HCT116 (cell line): ENCODE measurements around the gene WDR33. TPM values are rescaled to one million over a fixed set of nuclear protein-coding genes. Genes with fewer than 3 reads are reported as not detected.

Experiments used
- ATAC-seq: fragments of 200-7000 bp; cut with Tn5 transposase; 2 replicates; pipeline ENCODE4 v1.9.1; 2020; ENCODE audit warnings: mild to moderate bottlenecking, moderate library complexity
- BruUV-seq: library from RNA; stranded (reverse); fragments of 400-500 nt; replicated peaks from 2 replicates; lab custom pipeline; 2021; lab: Mats Ljungman, UMichigan
- CTCF ChIA-PET: fragments of 300-600 bp; sonication (Branson Sonifier 250); formaldehyde crosslinking; loops from one replicate; lab custom pipeline; 2021; ENCODE audit warnings: antibody characterized with exemption; lab: Charles Lee
- POLR2A ChIA-PET: fragments of 300-600, 350-600 bp; sonication (Branson Sonifier 250); formaldehyde crosslinking; loops from one replicate; lab custom pipeline; 2021; ENCODE audit warnings: antibody characterized with exemption; lab: Charles Lee
- RAD21 ChIA-PET, 2 experiments: fragments of 300-600 bp; sonication (Branson Sonifier 250); formaldehyde crosslinking; loops; one replicate each; lab custom pipeline; 2023; ENCODE audit warnings: low total read pairs in 2 of 2; ENCODE audit not compliant: uncharacterized antibody in 2 of 2, unreplicated experiment in 2 of 2, low non-redundant PET in 1 of 2; lab: Charles Lee
- DNase-seq: peaks from one replicate; pipeline ENCODE4 v3.0.0-alpha.2; 2010; ENCODE audit warnings: low read depth, low spot score
- H2AFZ ChIP-seq: fragments of 200-600 bp; shearing (Covaris generic), sonication (generic); 2 replicates; pipeline ENCODE4 v1.6.1; 2017; ENCODE audit warnings: low read depth, mixed run types, mixed read lengths, antibody characterized with exemption, low read length; ENCODE audit not compliant: poor library complexity, severe bottlenecking
- H3K27ac ChIP-seq: 2 replicates; pipeline ENCODE4 v1.5.1; 2012; ENCODE audit warnings: low read depth, low read length
- H3K27me3 ChIP-seq: fragments of 200-600 bp; sonication (generic); 2 replicates; pipeline ENCODE4 v1.6.1; 2016; ENCODE audit warnings: mixed run types, low read length, mixed read lengths; ENCODE audit not compliant: insufficient read depth
- H3K36me3 ChIP-seq, 2 experiments: fragments of 200-500 bp in 1 of 2; fragments of 200-600 bp in 1 of 2; sonication (Bioruptor generic) in 1 of 2; sonication (generic) in 1 of 2; 2 replicates each; pipeline versions ENCODE4 v1.5.1 to v1.6.1; 2014 to 2016; ENCODE audit warnings: low read length in 2 of 2, inconsistent platforms in 1 of 2, mixed read lengths in 1 of 2, mixed run types in 1 of 2; ENCODE audit not compliant: insufficient read depth in 2 of 2, control insufficient read depth in 1 of 2
- H3K4me1 ChIP-seq, 2 experiments: fragments of 200-600 bp in 1 of 2; sonication (generic) in 1 of 2; 2 replicates each; pipeline versions ENCODE4 v1.5.1 to v1.6.1; 2012 to 2017; ENCODE audit warnings: low read length in 2 of 2, inconsistent platforms in 1 of 2, mild to moderate bottlenecking in 1 of 2, mixed read lengths in 1 of 2, mixed run types in 1 of 2, moderate library complexity in 1 of 2; ENCODE audit not compliant: insufficient read depth in 2 of 2, control insufficient read depth in 1 of 2
- H3K4me2 ChIP-seq: fragments of 200-600 bp; sonication (generic); 2 replicates; pipeline ENCODE4 v1.6.1; 2017; ENCODE audit warnings: mixed run types, low read length, mixed read lengths
- H3K4me3 ChIP-seq, 2 experiments: fragments of 200-600 bp in 1 of 2; sonication (generic) in 1 of 2; replicated peaks in 1 of 2; 2 replicates each; pipeline ENCODE4 v1.5.1; 2011 to 2016; ENCODE audit warnings: low read length in 2 of 2, control low read depth in 1 of 2, low read depth in 1 of 2, mild to moderate bottlenecking in 1 of 2, mixed read lengths in 1 of 2, mixed run types in 1 of 2
- H3K79me2 ChIP-seq: fragments of 200-600 bp; sonication (generic); 2 replicates; pipeline ENCODE4 v1.6.1; 2017; ENCODE audit warnings: mild to moderate bottlenecking, mixed run types, low read length, moderate library complexity, mixed read lengths; ENCODE audit not compliant: insufficient read depth
- H3K9ac ChIP-seq: fragments of 200-600 bp; sonication (generic); 2 replicates; pipeline ENCODE4 v1.6.1; 2016; ENCODE audit warnings: low read length, mixed read lengths
- H3K9me2 ChIP-seq: fragments of 200-600 bp; sonication (generic), shearing (Covaris generic); 2 replicates; pipeline ENCODE4 v1.6.1; 2017; ENCODE audit warnings: mixed run types, mild to moderate bottlenecking, moderate library complexity; ENCODE audit not compliant: insufficient read depth
- H3K9me3 ChIP-seq, 2 experiments: fragments of 200-500 bp in 1 of 2; fragments of 200-600 bp in 1 of 2; sonication (Bioruptor generic) in 1 of 2; sonication (generic) in 1 of 2; 2 replicates each; pipeline ENCODE4 v1.6.1; 2014 to 2017; ENCODE audit warnings: low read length in 2 of 2, mixed read lengths in 2 of 2, inconsistent platforms in 1 of 2, low read depth in 1 of 2, mild to moderate bottlenecking in 1 of 2, mixed run types in 1 of 2, moderate library complexity in 1 of 2; ENCODE audit not compliant: control insufficient read depth in 1 of 2, insufficient read depth in 1 of 2
- H4K20me1 ChIP-seq: fragments of 200-600 bp; sonication (generic), shearing (Covaris generic); 2 replicates; pipeline ENCODE4 v1.6.1; 2017; ENCODE audit warnings: mixed run types, mild to moderate bottlenecking, moderate library complexity; ENCODE audit not compliant: insufficient read depth
- CBX3 ChIP-seq: IDR thresholded peaks from 2 replicates; pipeline ENCODE4 v1.6.1; 2012; ENCODE audit warnings: low read depth
- EGR1 ChIP-seq: IDR thresholded peaks from 2 replicates; pipeline ENCODE4 v1.6.1; 2012; ENCODE audit warnings: low read depth
- EZH2 ChIP-seq: fragments of 200-600 bp; sonication (generic); IDR thresholded peaks from 2 replicates; pipeline ENCODE4 v1.6.1; 2017; ENCODE audit warnings: antibody characterized with exemption, mixed run types
- FOSL1 ChIP-seq: IDR thresholded peaks from 2 replicates; pipeline ENCODE4 v1.6.1; 2012; ENCODE audit warnings: low read depth
- RAD21 ChIP-seq: IDR thresholded peaks from 2 replicates; pipeline ENCODE4 v1.6.1; 2012; ENCODE audit warnings: low read depth, mild to moderate bottlenecking
- SP1 ChIP-seq: IDR thresholded peaks from 2 replicates; pipeline ENCODE4 v1.6.1; 2012; ENCODE audit warnings: low read depth
- SRF ChIP-seq: IDR thresholded peaks from 2 replicates; pipeline ENCODE4 v1.6.1; 2012; ENCODE audit warnings: low read depth
- YY1 ChIP-seq: IDR thresholded peaks from 2 replicates; pipeline ENCODE4 v1.6.1; 2011; ENCODE audit warnings: low read length, low read depth, moderate library complexity, mild to moderate bottlenecking; ENCODE audit not compliant: insufficient replicate concordance; ENCODE audit errors: extremely low read depth
- ZNF274 ChIP-seq: fragments of 200-500 bp; sonication (Bioruptor generic); IDR thresholded peaks from 2 replicates; pipeline ENCODE4 v1.6.1; 2014; ENCODE audit warnings: mild to moderate bottlenecking, low read depth, low read length, inconsistent platforms
- intact Hi-C: fragments of 100-400 bp; cut with micrococcal nuclease; formaldehyde crosslinking; loops from 2 replicates; pipeline ENCODE4 v1.10.0; 2022
- total RNA-seq: library from RNA; stranded (reverse); gene quantifications from one replicate; pipeline ENCODE4 v1.2.1, GENCODE V29; 2021; ENCODE audit not compliant: unreplicated experiment
- TF ChIP-seq, protein P1 (sequence below): IDR thresholded peaks from 2 replicates; pipeline ENCODE4 v1.6.1; 2012
- TF ChIP-seq, protein P2 (sequence below): IDR thresholded peaks from 2 replicates; pipeline ENCODE4 v1.6.1; 2012; ENCODE audit warnings: low read depth
- TF ChIP-seq, protein P3 (sequence below): IDR thresholded peaks from 2 replicates; pipeline ENCODE4 v1.6.1; 2011; ENCODE audit warnings: mild to moderate bottlenecking, low read length, moderate library complexity; ENCODE audit not compliant: insufficient replicate concordance; ENCODE audit errors: extremely low read depth
- TF ChIP-seq, protein P4 (sequence below): IDR thresholded peaks from 2 replicates; pipeline ENCODE4 v1.6.1; 2012

WDR33 gene
- total RNA-seq, 1 experiment from 2014 or later = 52.5 TPM

DNA sequence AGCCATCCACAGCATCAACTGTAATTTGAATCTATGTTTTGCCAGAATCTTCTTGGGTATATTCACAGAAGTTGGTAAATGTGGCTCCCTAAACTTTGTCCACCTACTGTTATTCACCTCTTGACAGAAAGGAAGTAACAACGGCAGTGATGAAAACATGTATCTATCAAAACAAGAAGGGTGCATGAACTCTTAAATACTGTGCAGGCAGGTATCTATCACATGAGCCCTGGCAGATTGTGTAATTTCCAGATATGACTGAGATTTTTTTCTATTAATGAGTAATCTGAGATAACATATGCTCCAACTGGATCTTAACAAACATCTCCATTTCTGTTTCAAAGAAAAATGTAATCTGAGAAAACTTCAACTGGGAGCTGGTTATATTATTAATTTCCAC, 73.1 kb downstream of the WDR33 start:
- Histone ChIP-seq H3K27me3 (no peaks in the 10 kb centered on the region), H3K79me2 (no peaks in the 10 kb centered on the region; the same call in 1 of the 2 replicates), H4K20me1 (peaks cover 4% of the 10 kb centered on the region; the same call in 1 of the 2 replicates), H3K4me3 (no peak overlapping the region), H3K9me2 (no peaks in the 10 kb centered on the region), H3K9ac (no peak overlapping the region), H3K9me3 (no peaks in the 10 kb centered on the region), H3K36me3 (peaks cover 0 to 9% of the 10 kb centered on the region in 2 experiments; a peak in 2 of 4 replicates), H3K4me2 (no peak overlapping the region), H2AFZ (no peak overlapping the region), H3K27ac (no peak overlapping the region), H3K4me1 (no peaks in the 10 kb centered on the region)
- no TSS peak for BruUV-seq
- DNase-seq (no peak), ATAC-seq (no peak)
- ChIA-PET RAD21 (no interaction called here), POLR2A (no interaction called here), CTCF (no interaction called here)
- TF ChIP-seq EZH2 = no peak
- TF ChIP-seq EGR1 = no peak
- TF ChIP-seq ZNF274 = no peak
- no peak for TF ChIP-seq SRF
- TF ChIP-seq RAD21 = no peak
- no peak for TF ChIP-seq SP1
- TF ChIP-seq YY1 = no peak
- intact Hi-C loops = no loop called here

DNA sequence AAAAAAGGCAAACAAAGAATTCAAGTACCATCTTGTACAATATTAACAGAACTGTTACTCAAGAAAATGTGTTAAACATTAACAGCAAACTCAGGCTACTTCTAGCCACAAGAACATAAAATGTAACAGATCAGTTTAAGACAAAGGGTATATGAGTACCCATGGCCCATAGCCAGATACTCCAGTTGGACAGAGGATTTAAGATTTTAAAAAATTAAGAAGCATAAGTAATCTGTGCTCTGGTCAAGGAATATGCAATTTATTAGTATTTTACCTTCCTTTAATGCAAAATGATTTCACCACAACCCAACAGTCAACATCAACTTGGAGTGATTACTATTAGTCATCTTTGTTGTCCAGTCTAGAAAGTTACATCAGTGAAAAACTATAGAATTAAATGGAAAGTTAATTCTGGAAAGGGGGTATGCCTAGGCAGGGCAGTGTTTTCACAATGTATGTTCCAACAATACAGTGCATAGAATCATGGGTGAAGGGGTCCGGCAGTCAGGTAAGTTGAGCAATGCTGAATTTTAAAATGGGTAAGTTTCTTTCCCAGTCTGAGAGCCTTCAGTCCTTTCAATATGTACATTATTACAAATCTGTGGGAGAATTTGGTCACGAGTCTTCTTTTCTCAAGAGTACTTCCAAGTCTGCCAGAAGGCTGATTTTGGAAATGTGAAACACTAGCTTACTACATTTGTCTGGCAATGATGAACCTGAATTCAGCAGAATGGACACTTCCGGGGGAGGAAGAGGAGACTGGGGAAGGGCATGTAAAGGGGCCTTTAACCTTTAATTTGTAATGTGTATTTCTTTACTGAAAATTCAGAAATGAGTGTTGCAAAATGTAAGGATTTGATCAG, 75.2 kb downstream of the WDR33 start:
- RAD21 ChIA-PET = no interaction called here
- CTCF ChIA-PET = no interaction called here
- Histone ChIP-seq H3K9ac (no peak overlapping the region), H3K4me2 (no peak overlapping the region), H3K4me1 (no peaks in the 10 kb centered on the region), H3K79me2 (no peaks in the 10 kb centered on the region; the same call in 1 of the 2 replicates), H2AFZ (no peak overlapping the region), H3K27ac (no peak overlapping the region), H3K9me3 (no peaks in the 10 kb centered on the region), H4K20me1 (peaks cover 4% of the 10 kb centered on the region; the same call in 1 of the 2 replicates), H3K27me3 (no peaks in the 10 kb centered on the region), H3K4me3 (no peak overlapping the region), H3K36me3 (peaks cover 0 to 5% of the 10 kb centered on the region in 2 experiments; a peak in 2 of 4 replicates), H3K9me2 (no peaks in the 10 kb centered on the region)
- no TSS peak for BruUV-seq
- DNase-seq (no peak), ATAC-seq (no peak)
- intact Hi-C loops = no loop called here
- POLR2A ChIA-PET = no interaction called here
- TF ChIP-seq, protein P1, sequence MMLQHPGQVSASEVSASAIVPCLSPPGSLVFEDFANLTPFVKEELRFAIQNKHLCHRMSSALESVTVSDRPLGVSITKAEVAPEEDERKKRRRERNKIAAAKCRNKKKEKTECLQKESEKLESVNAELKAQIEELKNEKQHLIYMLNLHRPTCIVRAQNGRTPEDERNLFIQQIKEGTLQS = no peak
- TF ChIP-seq FOSL1 (no peak), ZNF274 (no peak), RAD21 (no peak), CBX3 (no peak)
- TF ChIP-seq, protein P2, sequence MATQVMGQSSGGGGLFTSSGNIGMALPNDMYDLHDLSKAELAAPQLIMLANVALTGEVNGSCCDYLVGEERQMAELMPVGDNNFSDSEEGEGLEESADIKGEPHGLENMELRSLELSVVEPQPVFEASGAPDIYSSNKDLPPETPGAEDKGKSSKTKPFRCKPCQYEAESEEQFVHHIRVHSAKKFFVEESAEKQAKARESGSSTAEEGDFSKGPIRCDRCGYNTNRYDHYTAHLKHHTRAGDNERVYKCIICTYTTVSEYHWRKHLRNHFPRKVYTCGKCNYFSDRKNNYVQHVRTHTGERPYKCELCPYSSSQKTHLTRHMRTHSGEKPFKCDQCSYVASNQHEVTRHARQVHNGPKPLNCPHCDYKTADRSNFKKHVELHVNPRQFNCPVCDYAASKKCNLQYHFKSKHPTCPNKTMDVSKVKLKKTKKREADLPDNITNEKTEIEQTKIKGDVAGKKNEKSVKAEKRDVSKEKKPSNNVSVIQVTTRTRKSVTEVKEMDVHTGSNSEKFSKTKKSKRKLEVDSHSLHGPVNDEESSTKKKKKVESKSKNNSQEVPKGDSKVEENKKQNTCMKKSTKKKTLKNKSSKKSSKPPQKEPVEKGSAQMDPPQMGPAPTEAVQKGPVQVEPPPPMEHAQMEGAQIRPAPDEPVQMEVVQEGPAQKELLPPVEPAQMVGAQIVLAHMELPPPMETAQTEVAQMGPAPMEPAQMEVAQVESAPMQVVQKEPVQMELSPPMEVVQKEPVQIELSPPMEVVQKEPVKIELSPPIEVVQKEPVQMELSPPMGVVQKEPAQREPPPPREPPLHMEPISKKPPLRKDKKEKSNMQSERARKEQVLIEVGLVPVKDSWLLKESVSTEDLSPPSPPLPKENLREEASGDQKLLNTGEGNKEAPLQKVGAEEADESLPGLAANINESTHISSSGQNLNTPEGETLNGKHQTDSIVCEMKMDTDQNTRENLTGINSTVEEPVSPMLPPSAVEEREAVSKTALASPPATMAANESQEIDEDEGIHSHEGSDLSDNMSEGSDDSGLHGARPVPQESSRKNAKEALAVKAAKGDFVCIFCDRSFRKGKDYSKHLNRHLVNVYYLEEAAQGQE = no peak
- TF ChIP-seq, protein P3, sequence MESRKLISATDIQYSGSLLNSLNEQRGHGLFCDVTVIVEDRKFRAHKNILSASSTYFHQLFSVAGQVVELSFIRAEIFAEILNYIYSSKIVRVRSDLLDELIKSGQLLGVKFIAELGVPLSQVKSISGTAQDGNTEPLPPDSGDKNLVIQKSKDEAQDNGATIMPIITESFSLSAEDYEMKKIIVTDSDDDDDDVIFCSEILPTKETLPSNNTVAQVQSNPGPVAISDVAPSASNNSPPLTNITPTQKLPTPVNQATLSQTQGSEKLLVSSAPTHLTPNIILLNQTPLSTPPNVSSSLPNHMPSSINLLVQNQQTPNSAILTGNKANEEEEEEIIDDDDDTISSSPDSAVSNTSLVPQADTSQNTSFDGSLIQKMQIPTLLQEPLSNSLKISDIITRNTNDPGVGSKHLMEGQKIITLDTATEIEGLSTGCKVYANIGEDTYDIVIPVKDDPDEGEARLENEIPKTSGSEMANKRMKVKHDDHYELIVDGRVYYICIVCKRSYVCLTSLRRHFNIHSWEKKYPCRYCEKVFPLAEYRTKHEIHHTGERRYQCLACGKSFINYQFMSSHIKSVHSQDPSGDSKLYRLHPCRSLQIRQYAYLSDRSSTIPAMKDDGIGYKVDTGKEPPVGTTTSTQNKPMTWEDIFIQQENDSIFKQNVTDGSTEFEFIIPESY = no peak
- TF ChIP-seq, protein P4, sequence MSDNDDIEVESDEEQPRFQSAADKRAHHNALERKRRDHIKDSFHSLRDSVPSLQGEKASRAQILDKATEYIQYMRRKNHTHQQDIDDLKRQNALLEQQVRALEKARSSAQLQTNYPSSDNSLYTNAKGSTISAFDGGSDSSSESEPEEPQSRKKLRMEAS = no peak
